Measurements from ENCODE around the gene PMVK. TPM values are rescaled to one million over a fixed set of nuclear protein-coding genes. Genes with fewer than 3 reads are reported as not detected.

The PMVK gene
- total RNA-seq, 4 donors from 2014 or later, result 15.0 to 28.2 (median 21.2) TPM

DNA sequence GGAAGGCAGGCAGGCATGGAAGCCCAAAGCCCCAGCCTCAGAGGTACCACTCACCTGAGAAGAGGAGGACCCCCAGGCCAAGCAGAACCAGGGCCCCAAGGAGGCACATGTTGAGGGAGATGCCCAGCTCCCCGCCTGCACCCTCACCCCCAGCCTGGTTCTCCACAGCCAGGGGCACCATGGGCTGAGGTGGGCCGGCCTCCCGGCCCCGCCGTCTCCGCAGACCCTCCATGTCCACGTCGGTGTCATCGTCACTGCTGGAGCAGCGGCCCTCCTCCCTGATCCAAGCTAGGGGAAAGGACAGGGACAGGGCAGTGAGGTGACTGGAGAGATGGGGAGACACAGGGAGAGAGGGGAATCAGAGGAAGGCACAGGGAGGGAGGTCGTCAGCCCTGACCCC is 11.6 kb upstream of the PMVK start:
- no peaks in the 10 kb centered on the region for H3K9me3 ChIP-seq
- intact Hi-C loops (cut with DNase I), result no loop called here
- no peaks in the 10 kb centered on the region for H3K27me3 ChIP-seq
- no peak overlapping the region for H3K27ac ChIP-seq
- H3K4me3 ChIP-seq (replicated peaks in 1 of 3), result no peak overlapping the region
- no peak for DNase-seq
- H3K36me3 ChIP-seq, result peaks cover 4 to 11% of the 10 kb centered on the region in 2 donors
- TF ChIP-seq POLR2A (IDR thresholded peaks at IDR 0.05) (no peak), CTCF (IDR thresholded peaks at IDR 0.05) (no peak)
- 91 to 99% methylated on average over 10 to 11 of the region's 11 CpGs for WGBS, 2 donors
- peaks cover 2 to 33% of the 10 kb centered on the region in 2 donors for H3K4me1 ChIP-seq

DNA sequence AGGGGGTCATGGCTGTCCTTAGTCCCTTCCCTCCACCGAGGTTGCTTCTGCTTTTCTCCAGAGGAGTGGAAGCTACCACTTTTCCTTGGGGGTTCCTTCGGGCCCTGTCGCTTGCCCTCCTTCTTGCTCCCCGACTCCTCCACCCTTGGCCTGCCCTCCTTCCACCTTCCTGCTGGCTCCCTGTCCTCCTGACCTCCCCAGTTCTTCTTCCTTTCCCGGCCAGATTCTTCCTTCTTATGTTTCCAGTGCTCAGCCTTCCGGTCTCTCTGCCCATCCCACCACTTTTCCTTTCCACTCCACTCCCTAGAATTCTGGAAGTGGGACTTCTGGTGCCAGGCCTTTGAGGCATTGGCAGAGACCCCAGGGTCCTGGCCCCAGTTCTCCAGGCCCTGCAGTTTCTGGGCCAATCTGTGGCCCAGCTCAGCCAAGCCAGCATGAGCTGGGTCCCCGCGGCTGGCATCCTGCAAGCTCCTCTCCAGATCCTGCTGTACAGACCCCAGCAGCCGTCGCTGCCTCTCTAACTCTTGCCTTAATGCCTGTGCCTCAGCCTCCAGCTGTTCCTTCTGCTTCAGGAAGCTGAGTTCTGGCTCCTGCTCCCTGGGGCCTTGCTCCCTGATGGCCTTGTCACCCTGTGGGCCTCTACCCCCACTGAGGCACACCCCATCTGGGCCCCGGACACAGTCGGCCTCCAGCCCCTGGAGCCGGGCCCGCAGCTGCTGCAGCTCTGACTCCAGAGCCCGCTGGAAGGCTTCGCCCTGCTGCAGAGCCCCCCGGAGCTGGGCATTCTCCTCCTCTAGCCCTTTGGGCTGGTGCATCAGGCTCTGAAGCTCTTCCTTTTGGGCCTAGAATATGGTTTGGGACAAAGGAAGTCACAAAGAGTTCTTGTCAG is 9.7 kb upstream of the PMVK start:
- 78 to 81% methylated on average over 17 of the region's 17 CpGs for WGBS, 2 donors
- H3K4me3 ChIP-seq (replicated peaks in 1 of 3), result no peak overlapping the region
- no peak for TF ChIP-seq CTCF (IDR thresholded peaks at IDR 0.05)
- TF ChIP-seq POLR2A (IDR thresholded peaks at IDR 0.05), result no peak
- intact Hi-C loops (cut with DNase I), result no loop called here
- DNase-seq, result no peak
- peaks cover 4 to 11% of the 10 kb centered on the region in 2 donors for H3K36me3 ChIP-seq
- H3K27ac ChIP-seq, result peak overlapping the region; percentile 8 to 85 (median 53)
- peaks cover 15 to 48% of the 10 kb centered on the region in 2 donors for H3K4me1 ChIP-seq
- H3K9me3 ChIP-seq, result no peaks in the 10 kb centered on the region
- no peaks in the 10 kb centered on the region for H3K27me3 ChIP-seq

- DNase-seq, result peak; percentile 88 to 89
- WGBS, 2 donors, result 55 to 64% methylated on average over 11 to 14 of the region's 15 CpGs
- H3K27ac ChIP-seq, result peak overlapping the region; percentile 8 to 85 (median 53)
- peaks cover 15 to 56% of the 10 kb centered on the region in 2 donors for H3K4me1 ChIP-seq
- H3K36me3 ChIP-seq, result peaks cover 2 to 4% of the 10 kb centered on the region in 2 donors
- TF ChIP-seq CTCF (IDR thresholded peaks at IDR 0.05) (no peak), POLR2A (IDR thresholded peaks at IDR 0.05) (no peak)
- intact Hi-C loops (cut with DNase I), result no loop called here
- no peak overlapping the region for H3K4me3 ChIP-seq (replicated peaks in 1 of 3)
- H3K27me3 ChIP-seq, result no peaks in the 10 kb centered on the region
- H3K9me3 ChIP-seq, result no peaks in the 10 kb centered on the region
These were observed 8.8 kb upstream of the PMVK start for GRCh38 chr1:154945160-154945961.

DNA sequence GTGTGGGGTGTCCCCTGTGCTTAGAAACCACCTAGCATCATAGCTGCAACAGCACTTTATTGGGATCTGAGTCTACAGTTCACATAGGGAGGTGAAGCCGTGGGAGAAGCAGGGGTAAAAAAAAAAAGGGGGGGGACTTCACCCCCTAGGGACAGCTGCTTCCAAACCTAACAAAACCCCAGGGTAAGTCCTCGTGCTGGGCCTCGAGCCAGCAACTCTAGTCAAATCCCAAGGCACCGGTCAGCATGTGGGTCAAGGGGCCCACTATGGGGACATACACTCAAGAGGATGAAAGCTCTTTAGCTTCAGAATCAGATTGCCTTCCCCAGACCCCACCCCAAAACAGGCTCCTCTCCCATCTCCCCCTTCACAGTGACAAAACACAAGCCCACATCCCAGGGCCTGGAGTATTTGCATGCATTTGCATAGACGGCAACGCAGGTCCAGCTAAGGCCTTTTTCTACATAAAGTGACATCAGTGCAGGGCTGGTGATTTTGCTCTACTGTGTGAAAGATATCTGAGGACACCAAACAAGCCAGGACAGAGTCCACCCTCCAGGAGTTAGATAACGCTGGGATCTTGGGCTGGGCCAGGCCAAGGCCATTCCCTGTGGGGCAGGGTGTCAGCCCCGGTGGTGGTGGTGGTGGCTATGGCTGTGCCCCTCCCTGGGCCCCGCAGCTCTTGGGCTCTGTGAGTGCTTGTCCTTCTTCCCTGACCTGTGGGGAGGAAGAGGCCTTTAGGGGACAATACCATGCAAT is 8.1 kb upstream of the PMVK start:
- TF ChIP-seq CTCF (IDR thresholded peaks at IDR 0.05) (no peak), POLR2A (IDR thresholded peaks at IDR 0.05) (no peak)
- Histone ChIP-seq H3K27ac (peak overlapping the region; percentile 53 to 98 (median 85)), H3K4me3 (replicated peaks in 1 of 3) (no peak overlapping the region), H3K4me1 (peaks cover 15 to 61% of the 10 kb centered on the region in 2 donors), H3K9me3 (no peaks in the 10 kb centered on the region), H3K27me3 (no peaks in the 10 kb centered on the region), H3K36me3 (peaks cover 0 to 4% of the 10 kb centered on the region in 2 donors)
- peak in 1 of 2 donors; percentile 50 for DNase-seq
- WGBS, 2 donors, result 49 to 51% methylated on average over 7 to 8 of the region's 9 CpGs
- intact Hi-C loops (cut with DNase I), result no loop called here

Measured in thyroid gland (tissue), 4 donors.